Neuronal stem cell (in vitro differentiated cells): Measurements from ENCODE around the gene PTPRJ.

Experiments
- DNase-seq: peaks from one replicate; pipeline ENCODE4 v3.0.0-alpha.2; 2013; ENCODE audit warnings: low spot score
- H2AFZ ChIP-seq: one replicate; pipeline ENCODE4 v1.6.1; 2013; ENCODE audit warnings: mild to moderate bottlenecking, low read length, inconsistent platforms
- H2AK5ac ChIP-seq: 2 replicates; pipeline ENCODE4 v1.6.1; 2013; ENCODE audit warnings: low read depth, mild to moderate bottlenecking, inconsistent platforms, low read length, moderate library complexity, mixed read lengths
- H2BK120ac ChIP-seq: 2 replicates; pipeline ENCODE4 v1.6.1; 2013; ENCODE audit warnings: low read depth, mild to moderate bottlenecking, inconsistent platforms, low read length, moderate library complexity, mixed read lengths
- H2BK12ac ChIP-seq: one replicate; pipeline ENCODE4 v1.6.1; 2013; ENCODE audit warnings: low read length, inconsistent platforms
- H2BK15ac ChIP-seq: 2 replicates; pipeline ENCODE4 v1.6.1; 2013; ENCODE audit warnings: mild to moderate bottlenecking, low read length, inconsistent platforms, mixed read lengths
- H2BK5ac ChIP-seq: one replicate; pipeline ENCODE4 v1.6.1; 2013; ENCODE audit warnings: inconsistent platforms, mild to moderate bottlenecking, low read length, moderate library complexity
- H3K14ac ChIP-seq: one replicate; pipeline ENCODE4 v1.6.1; 2013; ENCODE audit warnings: low read length, inconsistent platforms
- H3K18ac ChIP-seq: 2 replicates; pipeline ENCODE4 v1.6.1; 2013; ENCODE audit warnings: low read length, inconsistent platforms
- H3K23ac ChIP-seq: 2 replicates; pipeline ENCODE4 v1.6.1; 2013; ENCODE audit warnings: low read depth, mild to moderate bottlenecking, mixed read lengths, low read length, inconsistent platforms; ENCODE audit not compliant: poor library complexity
- H3K27ac ChIP-seq: replicated peaks from 3 replicates; pipeline ENCODE4 v1.5.1; 2013; ENCODE audit warnings: low read length, inconsistent platforms
- H3K27me3 ChIP-seq, 3 experiments: 2 replicates each; pipeline ENCODE4 v1.6.1; 2013; ENCODE audit warnings: low read length in 3 of 3, mild to moderate bottlenecking in 2 of 3, inconsistent platforms in 1 of 3, low read depth in 1 of 3, mixed read lengths in 1 of 3, moderate library complexity in 1 of 3; ENCODE audit not compliant: control insufficient read depth in 3 of 3, insufficient read depth in 3 of 3
- H3K36me3 ChIP-seq, 2 donors: replicated peaks in 1 of 2; 2 replicates each; pipeline ENCODE4 v1.6.1; 2013; ENCODE audit warnings: low read length in 2 of 2; ENCODE audit not compliant: control insufficient read depth in 2 of 2, insufficient read depth in 2 of 2
- H3K4ac ChIP-seq: 2 replicates; pipeline ENCODE4 v1.6.1; 2013; ENCODE audit warnings: inconsistent platforms, mild to moderate bottlenecking, low read length, moderate library complexity
- H3K4me1 ChIP-seq, 2 donors: 1 replicate in 1 of 2; 2 replicates in 1 of 2; pipeline ENCODE4 v1.6.1; 2013; ENCODE audit warnings: low read length in 2 of 2, low read depth in 1 of 2; ENCODE audit not compliant: control insufficient read depth in 2 of 2, insufficient read depth in 1 of 2
- H3K4me2 ChIP-seq: one replicate; pipeline ENCODE4 v1.6.1; 2013; ENCODE audit warnings: mild to moderate bottlenecking, low read length, inconsistent platforms; ENCODE audit not compliant: insufficient read depth, poor library complexity, severe bottlenecking
- H3K4me3 ChIP-seq, 2 donors: 2 replicates each; pipeline ENCODE4 v1.5.1; 2013; ENCODE audit warnings: low read length in 2 of 2, mild to moderate bottlenecking in 2 of 2, inconsistent platforms in 1 of 2, moderate library complexity in 1 of 2
- H3K79me1 ChIP-seq: one replicate; pipeline ENCODE4 v1.6.1; 2013; ENCODE audit warnings: low read depth, mild to moderate bottlenecking, inconsistent platforms, low read length, moderate library complexity
- H3K9ac ChIP-seq: one replicate; pipeline ENCODE4 v1.6.1; 2013; ENCODE audit warnings: mild to moderate bottlenecking, low read depth, low read length, inconsistent platforms; ENCODE audit not compliant: poor library complexity
- H3K9me3 ChIP-seq, 2 donors: replicated peaks in 1 of 2; 2 replicates each; pipeline versions ENCODE3 to v1.6.1; 2013; ENCODE audit warnings: low read length in 2 of 2, mild to moderate bottlenecking in 2 of 2, inconsistent platforms in 1 of 2, low read depth in 1 of 2, mixed read lengths in 1 of 2, moderate library complexity in 1 of 2; ENCODE audit not compliant: control insufficient read depth in 2 of 2, insufficient read depth in 1 of 2
- H4K8ac ChIP-seq: one replicate; pipeline ENCODE4 v1.6.1; 2013; ENCODE audit warnings: low read depth, mild to moderate bottlenecking, inconsistent platforms, low read length, moderate library complexity
- H4K91ac ChIP-seq: one replicate; pipeline ENCODE4 v1.6.1; 2013; ENCODE audit warnings: low read length, low read depth, mild to moderate bottlenecking, inconsistent platforms; ENCODE audit not compliant: poor library complexity
- WGBS, 2 donors: extraction: QIAGEN DNeasy Blood & Tissue Kit; methylation state at CpG; one replicate each; pipeline ENCODE4 v1.1.7; 2013; ENCODE audit warnings: missing lambda C conversion rate in 2 of 2, mixed read lengths in 1 of 2; ENCODE audit not compliant: insufficient read length in 2 of 2, insufficient replicate concordance in 1 of 2; ENCODE audit errors: extremely low coverage in 2 of 2; 5-methylcytosine and 5-hydroxymethylcytosine counted together

PTPRJ gene

GRCh38 chr11:48043111-48043990, 63.0 kb downstream of the PTPRJ start:
- no peaks in the 10 kb centered on the region for H3K36me3 ChIP-seq
- H3K9me3 ChIP-seq = no peaks in the 10 kb centered on the region
- H2BK5ac ChIP-seq = no peak overlapping the region
- peaks cover 3 to 8% of the 10 kb centered on the region in 2 donors for H3K4me1 ChIP-seq
- H3K27me3 ChIP-seq = no peaks in the 10 kb centered on the region
- H3K79me1 ChIP-seq = peaks cover 5% of the 10 kb centered on the region
- no peak overlapping the region for H3K27ac ChIP-seq
- no peak overlapping the region for H3K4me2 ChIP-seq
- H2AK5ac ChIP-seq = no peak overlapping the region
- H4K91ac ChIP-seq = no peak overlapping the region
- H2BK12ac ChIP-seq = no peak overlapping the region
- DNase-seq = no peak
- H3K9ac ChIP-seq = no peak overlapping the region
- H4K8ac ChIP-seq = no peak overlapping the region
- no peak overlapping the region for H3K4me3 ChIP-seq
- no peak overlapping the region for H3K18ac ChIP-seq
- no peak overlapping the region for H3K23ac ChIP-seq
- no CpG with 5 or more reads among the region's 8 CpGs for WGBS, 2 donors
- H3K4ac ChIP-seq = no peak overlapping the region
- H2BK15ac ChIP-seq = no peak overlapping the region
- H3K14ac ChIP-seq = no peak overlapping the region
- H2AFZ ChIP-seq = no peak overlapping the region
- H2BK120ac ChIP-seq = no peak overlapping the region

DNA sequence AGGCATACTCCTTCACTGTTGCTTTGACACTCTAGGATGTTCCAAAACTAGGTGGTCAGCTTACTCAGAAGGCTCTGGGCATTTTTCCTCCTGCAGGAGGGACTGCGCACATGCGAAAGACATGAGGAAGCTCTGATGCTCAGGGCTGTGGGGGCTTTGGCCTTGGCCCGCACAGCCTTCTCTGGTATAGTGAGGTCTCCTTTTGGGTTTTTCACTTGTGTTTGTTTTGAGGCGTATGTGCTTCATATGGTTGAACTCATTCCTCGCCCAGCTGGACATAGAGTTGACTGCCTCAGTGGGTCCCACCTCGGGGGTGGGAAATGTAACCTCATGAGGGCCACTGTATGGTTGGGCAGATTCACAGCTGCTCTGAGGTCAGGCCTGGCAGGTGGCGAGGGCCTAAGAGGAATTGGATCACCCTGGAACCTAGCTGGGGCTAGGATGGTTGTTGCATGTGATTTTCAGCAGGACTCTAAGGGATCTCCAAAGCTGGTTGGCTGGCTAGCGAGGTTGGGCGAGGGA, 63.7 kb downstream of the PTPRJ start:
- no peak overlapping the region for H3K4ac ChIP-seq
- H2BK5ac ChIP-seq = no peak overlapping the region
- no peak overlapping the region for H3K4me2 ChIP-seq
- H3K9me3 ChIP-seq = no peaks in the 10 kb centered on the region
- H3K23ac ChIP-seq = no peak overlapping the region
- WGBS, 2 donors = no CpG with 5 or more reads among the region's 9 CpGs
- no peak overlapping the region for H2BK12ac ChIP-seq
- no peak overlapping the region for H3K4me3 ChIP-seq
- no peak overlapping the region for H3K9ac ChIP-seq
- no peak overlapping the region for H2AFZ ChIP-seq
- no peak overlapping the region for H2BK120ac ChIP-seq
- no peaks in the 10 kb centered on the region for H3K27me3 ChIP-seq
- H3K18ac ChIP-seq = no peak overlapping the region
- no peak for DNase-seq
- H3K79me1 ChIP-seq = peaks cover 5% of the 10 kb centered on the region
- H2AK5ac ChIP-seq = no peak overlapping the region
- no peak overlapping the region for H4K91ac ChIP-seq
- H3K14ac ChIP-seq = no peak overlapping the region
- H3K27ac ChIP-seq = no peak overlapping the region
- H2BK15ac ChIP-seq = no peak overlapping the region
- H3K4me1 ChIP-seq = peaks cover 3 to 8% of the 10 kb centered on the region in 2 donors
- no peaks in the 10 kb centered on the region for H3K36me3 ChIP-seq
- H4K8ac ChIP-seq = no peak overlapping the region

GRCh38 chr11:48044577-48044976, 64.2 kb downstream of the PTPRJ start:
- no peak overlapping the region for H2BK12ac ChIP-seq
- no peak overlapping the region for H3K27ac ChIP-seq
- H3K4ac ChIP-seq = no peak overlapping the region

DNA sequence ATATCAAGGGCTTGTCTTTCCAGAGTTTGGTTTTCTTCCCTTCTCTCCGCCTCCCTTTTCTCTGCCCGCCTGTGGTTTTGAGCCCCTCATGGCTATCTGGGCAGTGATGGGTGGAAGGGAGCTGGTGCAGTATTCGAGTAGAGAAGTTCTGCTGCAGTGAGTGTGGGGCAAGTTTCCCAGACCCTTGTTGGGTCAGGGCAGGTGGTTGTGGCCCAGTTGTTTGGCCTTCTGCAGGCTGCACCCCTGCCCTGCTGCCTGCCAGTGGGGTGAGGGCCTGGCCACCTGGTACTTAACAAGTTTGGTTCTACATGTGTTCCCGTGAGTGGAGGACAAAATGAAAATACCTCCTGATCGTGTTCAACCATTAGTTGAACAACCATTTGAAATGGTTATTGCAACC, 65.2 kb downstream of the PTPRJ start:
- Histone ChIP-seq H3K4me1 (peaks cover 0 to 8% of the 10 kb centered on the region in 2 donors), H3K79me1 (peaks cover 5% of the 10 kb centered on the region), H3K4me3 (no peak overlapping the region), H3K14ac (no peak overlapping the region), H3K27me3 (no peaks in the 10 kb centered on the region), H4K91ac (no peak overlapping the region), H3K23ac (no peak overlapping the region), H2BK5ac (no peak overlapping the region), H3K36me3 (no peaks in the 10 kb centered on the region), H3K4me2 (no peak overlapping the region), H4K8ac (no peak overlapping the region), H3K18ac (no peak overlapping the region), H2BK120ac (no peak overlapping the region), H2BK15ac (no peak overlapping the region), H2BK12ac (no peak overlapping the region), H3K9me3 (no peaks in the 10 kb centered on the region), H3K4ac (no peak overlapping the region), H2AK5ac (no peak overlapping the region), H2AFZ (no peak overlapping the region), H3K27ac (no peak overlapping the region), H3K9ac (no peak overlapping the region)
- no peak for DNase-seq
- no CpG with 5 or more reads among the region's 5 CpGs for WGBS, 2 donors

More at GRCh38 chr11:48044577-48044976, 64.2 kb downstream of the PTPRJ start:
- Histone ChIP-seq H4K91ac (no peak overlapping the region), H3K14ac (no peak overlapping the region), H3K79me1 (peaks cover 5% of the 10 kb centered on the region), H3K9me3 (no peaks in the 10 kb centered on the region), H3K4me2 (no peak overlapping the region), H3K36me3 (no peaks in the 10 kb centered on the region), H2AK5ac (no peak overlapping the region), H2BK15ac (no peak overlapping the region), H3K18ac (no peak overlapping the region), H2BK5ac (no peak overlapping the region), H4K8ac (no peak overlapping the region), H3K23ac (no peak overlapping the region), H3K27me3 (no peaks in the 10 kb centered on the region), H3K9ac (no peak overlapping the region), H2AFZ (no peak overlapping the region), H3K4me1 (peaks cover 0 to 8% of the 10 kb centered on the region in 2 donors), H3K4me3 (no peak overlapping the region), H2BK120ac (no peak overlapping the region)
- no peak for DNase-seq
- no CpG with 5 or more reads among the region's 7 CpGs for WGBS, 2 donors
